ENCODE data around the gene ARL13B. TPM values are rescaled to one million over a fixed set of nuclear protein-coding genes. Genes with fewer than 3 reads are reported as not detected.
A peak's percentile ranks its signal among the peaks of the same experiment; 100 is the strongest.

ARL13B gene
- total RNA-seq, 4 donors from 2014 or later: 14.1 to 34.7 (median 24.6) TPM

DNA sequence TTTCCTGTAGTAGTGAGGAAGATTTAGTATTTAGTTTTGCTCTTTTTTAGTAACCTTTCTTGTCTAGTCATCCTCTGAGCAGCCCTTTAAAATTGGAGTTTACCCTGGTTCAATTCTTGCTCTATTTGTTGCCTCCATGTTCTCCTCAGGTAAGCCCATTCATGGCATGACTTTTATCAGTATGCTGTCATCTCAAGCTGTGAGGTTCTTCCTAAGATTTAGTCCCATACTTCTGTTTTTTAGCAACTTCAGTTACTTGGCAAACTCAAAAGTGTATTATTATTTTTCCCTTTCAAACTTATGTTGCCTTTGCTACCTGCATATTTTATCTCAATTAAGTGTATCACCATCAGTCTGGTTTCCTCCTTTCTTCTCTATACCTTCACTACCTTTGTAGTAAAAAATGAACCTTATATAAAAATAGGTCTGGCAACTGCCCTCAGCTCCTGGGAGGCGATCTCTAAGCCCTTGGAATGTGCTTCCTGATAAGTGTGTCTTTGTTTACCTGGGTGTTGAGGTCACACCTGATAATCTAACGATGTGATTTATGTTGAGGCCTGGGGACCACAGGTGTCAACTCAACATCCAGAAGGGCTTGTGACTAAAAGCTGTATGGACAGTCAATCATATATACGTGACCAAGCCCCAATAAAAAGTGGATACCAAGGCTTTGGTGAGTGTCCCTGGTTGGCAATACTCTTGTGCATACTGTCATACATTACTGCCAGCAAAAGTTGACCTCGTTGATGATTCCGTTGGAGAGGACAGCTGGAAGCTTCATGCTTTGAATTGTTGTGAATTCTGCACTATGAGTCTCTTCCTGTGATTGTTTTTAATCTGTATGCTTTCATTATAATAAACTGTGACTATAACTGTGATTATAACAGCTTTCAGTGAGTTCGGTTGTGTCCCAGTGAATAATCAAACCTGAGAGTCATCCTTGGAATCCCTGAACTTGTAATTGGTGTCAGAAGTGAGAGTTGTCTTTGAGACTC, 86.8 kb downstream of the ARL13B start:
- Histone ChIP-seq H3K9me3 (no peaks in the 10 kb centered on the region), H3K36me3 (peaks cover 0 to 24% (median 0%) of the 10 kb centered on the region in 3 donors), H3K4me3 (no peak overlapping the region), H3K4me1 (peaks cover 0 to 36% (median 14%) of the 10 kb centered on the region in 4 donors), H3K27ac (peak overlapping the region in 1 of 4 donors; percentile 10), H3K27me3 (no peaks in the 10 kb centered on the region)
- WGBS, 2 donors: 85 to 91% methylated on average over 6 of the region's 6 CpGs
- TF ChIP-seq EP300 (IDR thresholded peaks at IDR 0.05): no peak
- TF ChIP-seq, protein P1, sequence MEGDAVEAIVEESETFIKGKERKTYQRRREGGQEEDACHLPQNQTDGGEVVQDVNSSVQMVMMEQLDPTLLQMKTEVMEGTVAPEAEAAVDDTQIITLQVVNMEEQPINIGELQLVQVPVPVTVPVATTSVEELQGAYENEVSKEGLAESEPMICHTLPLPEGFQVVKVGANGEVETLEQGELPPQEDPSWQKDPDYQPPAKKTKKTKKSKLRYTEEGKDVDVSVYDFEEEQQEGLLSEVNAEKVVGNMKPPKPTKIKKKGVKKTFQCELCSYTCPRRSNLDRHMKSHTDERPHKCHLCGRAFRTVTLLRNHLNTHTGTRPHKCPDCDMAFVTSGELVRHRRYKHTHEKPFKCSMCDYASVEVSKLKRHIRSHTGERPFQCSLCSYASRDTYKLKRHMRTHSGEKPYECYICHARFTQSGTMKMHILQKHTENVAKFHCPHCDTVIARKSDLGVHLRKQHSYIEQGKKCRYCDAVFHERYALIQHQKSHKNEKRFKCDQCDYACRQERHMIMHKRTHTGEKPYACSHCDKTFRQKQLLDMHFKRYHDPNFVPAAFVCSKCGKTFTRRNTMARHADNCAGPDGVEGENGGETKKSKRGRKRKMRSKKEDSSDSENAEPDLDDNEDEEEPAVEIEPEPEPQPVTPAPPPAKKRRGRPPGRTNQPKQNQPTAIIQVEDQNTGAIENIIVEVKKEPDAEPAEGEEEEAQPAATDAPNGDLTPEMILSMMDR (IDR thresholded peaks at IDR 0.05): no peak
- TF ChIP-seq POLR2A (IDR thresholded peaks at IDR 0.05): no peak
- no peak for DNase-seq (ENCODE audit: low spot score in 2 of 2)

DNA sequence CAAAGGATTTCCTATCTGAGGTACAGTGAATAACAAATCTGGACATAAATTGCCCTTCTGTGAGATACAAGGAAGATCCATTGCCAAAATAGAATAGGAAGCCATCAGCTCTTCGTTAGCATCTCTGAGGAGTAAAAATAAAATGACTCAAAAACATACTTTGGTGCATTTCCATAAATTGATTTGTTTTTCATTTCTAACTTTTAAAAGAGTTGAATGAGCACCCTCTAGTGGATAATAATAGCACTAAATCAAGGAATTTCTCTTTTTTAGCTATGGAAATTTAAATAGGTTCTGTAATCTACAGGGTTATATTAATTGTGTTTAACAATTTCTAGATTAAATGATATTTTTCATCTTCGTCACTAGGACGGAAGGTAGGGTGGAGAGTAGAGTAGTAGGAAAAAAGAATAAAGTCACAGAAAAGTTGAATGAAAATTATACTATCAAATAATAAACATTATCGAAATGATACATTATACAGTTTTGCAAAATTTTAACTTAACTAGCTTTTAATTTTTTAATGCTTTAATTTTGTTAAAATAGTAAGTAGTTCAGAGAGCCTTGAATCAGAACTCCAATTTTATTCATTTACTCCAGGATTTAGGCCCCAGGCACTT, 89.3 kb downstream of the ARL13B start:
- H3K9me3 ChIP-seq: no peaks in the 10 kb centered on the region
- 48 to 54% methylated on average over 4 of the region's 4 CpGs for WGBS, 2 donors

DNA sequence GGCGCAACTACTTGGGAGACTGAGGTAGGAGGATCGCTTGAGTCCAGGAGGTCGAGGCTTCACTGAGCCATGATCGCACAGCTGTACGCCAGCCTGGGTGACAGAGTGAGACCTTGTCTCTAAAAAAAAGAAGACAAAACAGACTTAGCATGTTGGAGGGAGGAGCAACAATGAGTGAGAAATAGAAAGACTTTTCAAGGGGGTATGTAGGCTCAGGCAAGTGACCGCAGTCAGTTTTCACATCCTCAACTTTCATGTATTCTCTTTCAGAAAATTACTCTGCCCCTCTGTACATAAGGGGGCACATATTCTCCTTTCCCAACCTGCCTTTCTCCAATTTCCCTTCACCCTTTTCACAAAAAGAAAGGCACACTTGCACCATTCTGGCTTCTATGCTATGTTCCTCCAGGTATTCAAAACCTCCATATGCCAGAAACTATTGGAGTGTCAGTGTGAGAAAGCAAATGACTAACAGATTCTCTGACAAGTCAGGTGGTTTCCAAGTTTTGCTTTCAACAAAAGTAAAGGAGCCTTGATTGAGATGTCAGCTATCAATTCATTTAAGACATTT, 90.5 kb downstream of the ARL13B start:
- DNase-seq (ENCODE audit: low spot score in 2 of 2): no peak
- TF ChIP-seq EP300 (IDR thresholded peaks at IDR 0.05): no peak
- TF ChIP-seq, protein P1 (IDR thresholded peaks at IDR 0.05): no peak
- WGBS, 2 donors: 92 to 94% methylated on average over 6 of the region's 6 CpGs

More for the DNA sequence above, 89.3 kb downstream of the ARL13B start:
- H3K36me3 ChIP-seq: peaks cover 0 to 35% (median 0%) of the 10 kb centered on the region in 3 donors
- no peaks in the 10 kb centered on the region for H3K27me3 ChIP-seq
- peaks cover 0 to 21% (median 7%) of the 10 kb centered on the region in 4 donors for H3K4me1 ChIP-seq
- H3K4me3 ChIP-seq: no peak overlapping the region
- no peak overlapping the region for H3K27ac ChIP-seq
- no peak for DNase-seq (ENCODE audit: low spot score in 2 of 2)
- TF ChIP-seq, protein P1 (IDR thresholded peaks at IDR 0.05): peak; percentile 45 to 62 (median 48)
- TF ChIP-seq POLR2A (IDR thresholded peaks at IDR 0.05) (no peak), EP300 (IDR thresholded peaks at IDR 0.05) (no peak)

DNA sequence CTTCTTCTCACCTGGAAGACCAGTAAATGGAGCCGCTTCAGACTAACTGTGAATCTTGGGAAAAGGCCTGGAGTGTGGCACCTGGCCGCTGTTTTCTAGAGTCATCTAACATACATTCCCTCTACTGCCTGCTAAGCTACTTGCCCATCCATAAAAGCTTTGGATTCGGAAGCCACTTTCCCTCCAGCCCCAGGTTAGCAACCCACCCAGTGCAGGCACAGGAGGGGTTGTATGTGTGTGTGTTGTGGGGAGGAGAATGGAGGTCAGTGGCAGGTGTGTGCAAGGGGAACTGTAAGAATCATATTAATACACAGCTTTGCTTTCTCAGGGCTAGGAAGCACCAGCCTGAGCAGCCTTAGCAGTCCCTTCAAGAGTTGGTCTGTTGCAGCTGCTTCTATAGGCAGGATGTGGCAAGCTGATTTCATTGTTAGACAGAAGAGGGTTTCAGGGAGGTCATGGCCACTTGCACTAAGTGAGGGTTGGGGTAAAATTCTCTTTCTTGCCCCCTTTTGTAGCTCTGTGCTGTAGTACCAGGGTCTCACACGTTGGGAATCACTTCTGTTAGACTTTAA, 91.8 kb downstream of the ARL13B start:
- no peak overlapping the region for H3K27ac ChIP-seq
- H3K27me3 ChIP-seq: no peaks in the 10 kb centered on the region
- 88 to 89% methylated on average over 4 of the region's 4 CpGs for WGBS, 2 donors
- peaks cover 0 to 39% (median 0%) of the 10 kb centered on the region in 3 donors for H3K36me3 ChIP-seq
- H3K9me3 ChIP-seq: no peaks in the 10 kb centered on the region
- TF ChIP-seq, protein P1 (IDR thresholded peaks at IDR 0.05): no peak
- TF ChIP-seq EP300 (IDR thresholded peaks at IDR 0.05) (no peak), POLR2A (IDR thresholded peaks at IDR 0.05) (no peak)
- H3K4me1 ChIP-seq: peaks cover 0 to 9% (median 0%) of the 10 kb centered on the region in 4 donors
- no peak for DNase-seq (ENCODE audit: low spot score in 2 of 2)
- no peak overlapping the region for H3K4me3 ChIP-seq

More for the DNA sequence above, 90.5 kb downstream of the ARL13B start:
- Histone ChIP-seq H3K27me3 (no peaks in the 10 kb centered on the region), H3K36me3 (peaks cover 0 to 35% (median 0%) of the 10 kb centered on the region in 3 donors), H3K4me1 (peaks cover 0 to 10% (median 3%) of the 10 kb centered on the region in 4 donors), H3K4me3 (no peak overlapping the region), H3K27ac (no peak overlapping the region), H3K9me3 (no peaks in the 10 kb centered on the region)
